GM23338 (cell line): ENCODE data around the gene S100PBP. TPM values are rescaled to one million over a fixed set of nuclear protein-coding genes. Genes with fewer than 3 reads are reported as not detected.

ENCODE experiments used
- ATAC-seq: fragments of 200-7000 bp; cut with Tn5 transposase; 3 replicates; pipeline ENCODE4 v1.9.1; 2020
- DNase-seq: peaks from one replicate; pipeline ENCODE4 v3.0.0-alpha.2; 2015; ENCODE audit warnings: low spot score
- H2AFZ ChIP-seq: fragments of 200-600 bp; sonication (generic); 2 replicates; pipeline ENCODE4 v1.8.0; 2016; ENCODE audit warnings: antibody characterized with exemption, mild to moderate bottlenecking, moderate library complexity
- H3F3A ChIP-seq: fragments of 200-600 bp; sonication (generic); replicated peaks from 2 replicates; pipeline ENCODE4 v1.8.0; 2017; ENCODE audit warnings: antibody characterized with exemption, mixed run types, low read depth
- H3K27ac ChIP-seq: fragments of 200-600 bp; sonication (generic); 2 replicates; pipeline ENCODE4 v1.6.1; 2016; ENCODE audit warnings: low read depth
- H3K27me3 ChIP-seq: fragments of 200-600 bp; sonication (generic); 2 replicates; pipeline ENCODE4 v1.8.0; 2016; ENCODE audit warnings: mild to moderate bottlenecking, mixed run types, moderate library complexity; ENCODE audit not compliant: insufficient read depth
- H3K36me3 ChIP-seq: fragments of 200-600 bp; sonication (generic); 2 replicates; pipeline ENCODE4 v1.8.0; 2016; ENCODE audit warnings: mild to moderate bottlenecking; ENCODE audit not compliant: insufficient read depth
- H3K4me1 ChIP-seq: fragments of 200-600 bp; sonication (generic); 2 replicates; pipeline ENCODE4 v1.8.0; 2016; ENCODE audit warnings: mild to moderate bottlenecking, moderate library complexity; ENCODE audit not compliant: insufficient read depth
- H3K4me2 ChIP-seq: fragments of 200-600 bp; sonication (generic); 2 replicates; pipeline ENCODE4 v1.7.1; 2017; ENCODE audit warnings: mixed run types
- H3K4me3 ChIP-seq: fragments of 200-600 bp; sonication (generic); 2 replicates; pipeline ENCODE4 v1.6.1; 2016; ENCODE audit warnings: mixed run types
- H3K79me2 ChIP-seq: fragments of 200-600 bp; sonication (generic); replicated peaks from 2 replicates; pipeline ENCODE4 v1.8.0; 2017; ENCODE audit warnings: mild to moderate bottlenecking; ENCODE audit not compliant: insufficient read depth
- H3K9me2 ChIP-seq: fragments of 200-600 bp; sonication (generic); 2 replicates; pipeline ENCODE4 v1.8.0; 2017; ENCODE audit not compliant: insufficient read depth
- H4K20me1 ChIP-seq: fragments of 200-600 bp; sonication (generic); replicated peaks from 2 replicates; pipeline ENCODE4 v1.8.0; 2017; ENCODE audit warnings: mild to moderate bottlenecking; ENCODE audit not compliant: insufficient read depth
- H3K27ac Mint-ChIP-seq: 2 replicates; pipeline ENCODE4 v1.8.0; 2020; ENCODE audit warnings: inconsistent platforms, mild to moderate bottlenecking, moderate library complexity, mixed read lengths
- H3K27me3 Mint-ChIP-seq: 3 replicates; pipeline ENCODE4 v1.8.0; 2022; ENCODE audit warnings: low read depth, mild to moderate bottlenecking, moderate library complexity, mixed read lengths, inconsistent platforms; ENCODE audit not compliant: insufficient read depth, poor library complexity
- H3K36me3 Mint-ChIP-seq: 3 replicates; pipeline ENCODE4 v1.8.0; 2021; ENCODE audit warnings: low read depth, mild to moderate bottlenecking, inconsistent platforms, moderate library complexity, mixed read lengths
- H3K4me1 Mint-ChIP-seq: 3 replicates; pipeline ENCODE4 v1.8.0; 2020; ENCODE audit warnings: mild to moderate bottlenecking, inconsistent platforms, mixed read lengths
- H3K4me3 Mint-ChIP-seq: 3 replicates; pipeline ENCODE4 v1.8.0; 2021; ENCODE audit warnings: moderate library complexity, mild to moderate bottlenecking, inconsistent platforms, mixed read lengths
- H3K9me3 Mint-ChIP-seq: 3 replicates; pipeline ENCODE4 v1.8.0; 2020; ENCODE audit warnings: moderate library complexity, mild to moderate bottlenecking, inconsistent platforms, mixed read lengths
- CREB1 ChIP-seq: fragments of 250-450 bp; sonication (Bioruptor Pico); IDR thresholded peaks from 2 replicates; pipeline ENCODE4 v1.5.0; 2020; ENCODE audit warnings: low read depth, mild to moderate bottlenecking, moderate library complexity
- ETS1 ChIP-seq: IDR thresholded peaks from 2 replicates; pipeline ENCODE4 v1.6.1; 2016; ENCODE audit warnings: antibody characterized with exemption
- EZH2 ChIP-seq: fragments of 200-600 bp; sonication (generic); IDR thresholded peaks from one replicate; pipeline ENCODE4 v1.8.0; 2017; ENCODE audit warnings: antibody characterized with exemption, mild to moderate bottlenecking, low read depth; ENCODE audit not compliant: unreplicated experiment
- EZH2phosphoT487 ChIP-seq: fragments of 200-600 bp; sonication (generic); IDR thresholded peaks from one replicate; pipeline ENCODE4 v1.8.1; 2018; ENCODE audit warnings: antibody characterized with exemption; ENCODE audit not compliant: unreplicated experiment
- JUNB ChIP-seq: IDR thresholded peaks from one replicate; pipeline ENCODE4 v1.6.1; 2016; ENCODE audit warnings: antibody characterized with exemption; ENCODE audit not compliant: unreplicated experiment
- NANOG ChIP-seq: IDR thresholded peaks from 2 replicates; pipeline ENCODE4 v1.6.1; 2016; ENCODE audit warnings: antibody characterized with exemption, borderline replicate concordance
- POLR2AphosphoS5 ChIP-seq: IDR thresholded peaks from 2 replicates; pipeline ENCODE4 v1.6.1; 2016; ENCODE audit warnings: antibody characterized with exemption, low read depth
- STAT1 ChIP-seq: IDR thresholded peaks from one replicate; pipeline ENCODE4 v1.6.1; 2016; ENCODE audit warnings: antibody characterized with exemption; ENCODE audit not compliant: unreplicated experiment
- ZNF114 ChIP-seq: fragments of 250-450 bp; sonication (Bioruptor Pico); IDR thresholded peaks from 2 replicates; pipeline ENCODE4 v1.5.0; 2020; ENCODE audit warnings: mild to moderate bottlenecking, moderate library complexity
- ZNF331 ChIP-seq: fragments of 250-450 bp; sonication (Bioruptor Pico); IDR thresholded peaks from 2 replicates; pipeline ENCODE4 v1.5.0; 2020; ENCODE audit warnings: low read depth, mild to moderate bottlenecking, moderate library complexity
- polyA plus RNA-seq: library from polyadenylated mRNA; unstranded; fragments of >200 nt; fragmentation: Nextera tagmentation; extraction: Ambion mirVana; gene quantifications from 2 replicates; pipeline ENCODE4 v1.2.1, GENCODE V29; 2016
- total RNA-seq: library from RNA; depleted of rRNA; stranded (reverse); fragments of >200 nt; shearing (Covaris generic); gene quantifications from 2 replicates; pipeline ENCODE4 v1.2.3, GENCODE V29; 2014
- TF ChIP-seq, protein P1 (sequence below), 2 experiments: fragments of 200-600 bp in 1 of 2; sonication (generic) in 1 of 2; conservative IDR thresholded peaks; 2 replicates each; pipeline versions ENCODE4 v1.5.1 to v1.6.1; 2016 to 2017; ENCODE audit warnings: antibody characterized with exemption in 2 of 2, low read depth in 2 of 2, mild to moderate bottlenecking in 2 of 2, moderate library complexity in 1 of 2
- TF ChIP-seq, protein P2 (sequence below): IDR thresholded peaks from one replicate; pipeline ENCODE4 v1.6.1; 2018; ENCODE audit warnings: antibody characterized with exemption; ENCODE audit not compliant: unreplicated experiment
- TF ChIP-seq, protein P3 (sequence below): fragments of 250-450 bp; sonication (Bioruptor Pico); IDR thresholded peaks from 2 replicates; pipeline ENCODE4 v1.5.0; 2020; ENCODE audit warnings: mild to moderate bottlenecking, moderate library complexity

The S100PBP gene
- total and polyA plus RNA-seq, 2 experiments from 2014 or later = 30.6 to 65.2 TPM

DNA sequence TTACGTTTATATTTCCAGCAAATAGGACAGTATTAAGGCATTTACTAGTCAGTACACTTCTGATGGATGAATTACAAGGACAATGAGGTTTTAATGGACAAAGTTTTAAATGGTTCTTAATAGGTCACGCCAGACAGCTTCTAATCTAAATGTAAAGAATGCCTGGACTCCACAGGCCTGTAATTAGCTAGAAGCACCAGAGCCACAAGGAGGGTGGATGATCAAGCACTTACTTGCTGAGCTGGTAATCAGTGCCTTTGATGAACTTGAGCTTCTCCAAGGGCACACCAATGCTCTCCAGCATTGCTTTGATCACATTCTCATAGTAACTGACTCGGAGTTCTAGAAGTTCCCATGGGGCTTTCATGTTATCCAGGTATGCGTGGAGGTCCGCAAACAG, 7.1 kb upstream of the S100PBP start:
- no peak overlapping the region for H3K4me3 Mint-ChIP-seq
- no peaks in the 10 kb centered on the region; the same call in 2 of the 3 replicates for H3K9me3 Mint-ChIP-seq
- H3K27ac Mint-ChIP-seq = no peak overlapping the region
- Histone ChIP-seq H3K4me1 (peaks cover 32% of the 10 kb centered on the region), H3K27ac (no peak overlapping the region), H3K9me2 (no peaks in the 10 kb centered on the region), H3K4me2 (no peak overlapping the region), H3F3A (peaks cover 9% of the 10 kb centered on the region), H3K36me3 (peaks cover 66% of the 10 kb centered on the region), H3K4me3 (no peak overlapping the region), H3K79me2 (peaks cover 100% of the 10 kb centered on the region), H4K20me1 (peaks cover 66% of the 10 kb centered on the region), H2AFZ (no peak overlapping the region), H3K27me3 (no peaks in the 10 kb centered on the region)
- H3K36me3 Mint-ChIP-seq = peaks cover 92% of the 10 kb centered on the region
- peaks cover 2% of the 10 kb centered on the region for H3K27me3 Mint-ChIP-seq
- DNase-seq (no peak), ATAC-seq (no peak)
- peaks cover 36% of the 10 kb centered on the region for H3K4me1 Mint-ChIP-seq
- TF ChIP-seq NANOG (no peak), JUNB (no peak), POLR2AphosphoS5 (no peak), EZH2phosphoT487 (no peak), EZH2 (no peak), ZNF331 (CRISPR knock-in tag) (no peak), ETS1 (no peak), ZNF114 (CRISPR knock-in tag) (no peak), STAT1 (no peak), CREB1 (no peak)
- TF ChIP-seq, protein P1, sequence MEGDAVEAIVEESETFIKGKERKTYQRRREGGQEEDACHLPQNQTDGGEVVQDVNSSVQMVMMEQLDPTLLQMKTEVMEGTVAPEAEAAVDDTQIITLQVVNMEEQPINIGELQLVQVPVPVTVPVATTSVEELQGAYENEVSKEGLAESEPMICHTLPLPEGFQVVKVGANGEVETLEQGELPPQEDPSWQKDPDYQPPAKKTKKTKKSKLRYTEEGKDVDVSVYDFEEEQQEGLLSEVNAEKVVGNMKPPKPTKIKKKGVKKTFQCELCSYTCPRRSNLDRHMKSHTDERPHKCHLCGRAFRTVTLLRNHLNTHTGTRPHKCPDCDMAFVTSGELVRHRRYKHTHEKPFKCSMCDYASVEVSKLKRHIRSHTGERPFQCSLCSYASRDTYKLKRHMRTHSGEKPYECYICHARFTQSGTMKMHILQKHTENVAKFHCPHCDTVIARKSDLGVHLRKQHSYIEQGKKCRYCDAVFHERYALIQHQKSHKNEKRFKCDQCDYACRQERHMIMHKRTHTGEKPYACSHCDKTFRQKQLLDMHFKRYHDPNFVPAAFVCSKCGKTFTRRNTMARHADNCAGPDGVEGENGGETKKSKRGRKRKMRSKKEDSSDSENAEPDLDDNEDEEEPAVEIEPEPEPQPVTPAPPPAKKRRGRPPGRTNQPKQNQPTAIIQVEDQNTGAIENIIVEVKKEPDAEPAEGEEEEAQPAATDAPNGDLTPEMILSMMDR (conservative IDR thresholded peaks at IDR 0.05; ENCODE audit: low read depth in 2 of 2) = no peak
- TF ChIP-seq, protein P2, sequence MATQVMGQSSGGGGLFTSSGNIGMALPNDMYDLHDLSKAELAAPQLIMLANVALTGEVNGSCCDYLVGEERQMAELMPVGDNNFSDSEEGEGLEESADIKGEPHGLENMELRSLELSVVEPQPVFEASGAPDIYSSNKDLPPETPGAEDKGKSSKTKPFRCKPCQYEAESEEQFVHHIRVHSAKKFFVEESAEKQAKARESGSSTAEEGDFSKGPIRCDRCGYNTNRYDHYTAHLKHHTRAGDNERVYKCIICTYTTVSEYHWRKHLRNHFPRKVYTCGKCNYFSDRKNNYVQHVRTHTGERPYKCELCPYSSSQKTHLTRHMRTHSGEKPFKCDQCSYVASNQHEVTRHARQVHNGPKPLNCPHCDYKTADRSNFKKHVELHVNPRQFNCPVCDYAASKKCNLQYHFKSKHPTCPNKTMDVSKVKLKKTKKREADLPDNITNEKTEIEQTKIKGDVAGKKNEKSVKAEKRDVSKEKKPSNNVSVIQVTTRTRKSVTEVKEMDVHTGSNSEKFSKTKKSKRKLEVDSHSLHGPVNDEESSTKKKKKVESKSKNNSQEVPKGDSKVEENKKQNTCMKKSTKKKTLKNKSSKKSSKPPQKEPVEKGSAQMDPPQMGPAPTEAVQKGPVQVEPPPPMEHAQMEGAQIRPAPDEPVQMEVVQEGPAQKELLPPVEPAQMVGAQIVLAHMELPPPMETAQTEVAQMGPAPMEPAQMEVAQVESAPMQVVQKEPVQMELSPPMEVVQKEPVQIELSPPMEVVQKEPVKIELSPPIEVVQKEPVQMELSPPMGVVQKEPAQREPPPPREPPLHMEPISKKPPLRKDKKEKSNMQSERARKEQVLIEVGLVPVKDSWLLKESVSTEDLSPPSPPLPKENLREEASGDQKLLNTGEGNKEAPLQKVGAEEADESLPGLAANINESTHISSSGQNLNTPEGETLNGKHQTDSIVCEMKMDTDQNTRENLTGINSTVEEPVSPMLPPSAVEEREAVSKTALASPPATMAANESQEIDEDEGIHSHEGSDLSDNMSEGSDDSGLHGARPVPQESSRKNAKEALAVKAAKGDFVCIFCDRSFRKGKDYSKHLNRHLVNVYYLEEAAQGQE = no peak
- TF ChIP-seq, protein P3, sequence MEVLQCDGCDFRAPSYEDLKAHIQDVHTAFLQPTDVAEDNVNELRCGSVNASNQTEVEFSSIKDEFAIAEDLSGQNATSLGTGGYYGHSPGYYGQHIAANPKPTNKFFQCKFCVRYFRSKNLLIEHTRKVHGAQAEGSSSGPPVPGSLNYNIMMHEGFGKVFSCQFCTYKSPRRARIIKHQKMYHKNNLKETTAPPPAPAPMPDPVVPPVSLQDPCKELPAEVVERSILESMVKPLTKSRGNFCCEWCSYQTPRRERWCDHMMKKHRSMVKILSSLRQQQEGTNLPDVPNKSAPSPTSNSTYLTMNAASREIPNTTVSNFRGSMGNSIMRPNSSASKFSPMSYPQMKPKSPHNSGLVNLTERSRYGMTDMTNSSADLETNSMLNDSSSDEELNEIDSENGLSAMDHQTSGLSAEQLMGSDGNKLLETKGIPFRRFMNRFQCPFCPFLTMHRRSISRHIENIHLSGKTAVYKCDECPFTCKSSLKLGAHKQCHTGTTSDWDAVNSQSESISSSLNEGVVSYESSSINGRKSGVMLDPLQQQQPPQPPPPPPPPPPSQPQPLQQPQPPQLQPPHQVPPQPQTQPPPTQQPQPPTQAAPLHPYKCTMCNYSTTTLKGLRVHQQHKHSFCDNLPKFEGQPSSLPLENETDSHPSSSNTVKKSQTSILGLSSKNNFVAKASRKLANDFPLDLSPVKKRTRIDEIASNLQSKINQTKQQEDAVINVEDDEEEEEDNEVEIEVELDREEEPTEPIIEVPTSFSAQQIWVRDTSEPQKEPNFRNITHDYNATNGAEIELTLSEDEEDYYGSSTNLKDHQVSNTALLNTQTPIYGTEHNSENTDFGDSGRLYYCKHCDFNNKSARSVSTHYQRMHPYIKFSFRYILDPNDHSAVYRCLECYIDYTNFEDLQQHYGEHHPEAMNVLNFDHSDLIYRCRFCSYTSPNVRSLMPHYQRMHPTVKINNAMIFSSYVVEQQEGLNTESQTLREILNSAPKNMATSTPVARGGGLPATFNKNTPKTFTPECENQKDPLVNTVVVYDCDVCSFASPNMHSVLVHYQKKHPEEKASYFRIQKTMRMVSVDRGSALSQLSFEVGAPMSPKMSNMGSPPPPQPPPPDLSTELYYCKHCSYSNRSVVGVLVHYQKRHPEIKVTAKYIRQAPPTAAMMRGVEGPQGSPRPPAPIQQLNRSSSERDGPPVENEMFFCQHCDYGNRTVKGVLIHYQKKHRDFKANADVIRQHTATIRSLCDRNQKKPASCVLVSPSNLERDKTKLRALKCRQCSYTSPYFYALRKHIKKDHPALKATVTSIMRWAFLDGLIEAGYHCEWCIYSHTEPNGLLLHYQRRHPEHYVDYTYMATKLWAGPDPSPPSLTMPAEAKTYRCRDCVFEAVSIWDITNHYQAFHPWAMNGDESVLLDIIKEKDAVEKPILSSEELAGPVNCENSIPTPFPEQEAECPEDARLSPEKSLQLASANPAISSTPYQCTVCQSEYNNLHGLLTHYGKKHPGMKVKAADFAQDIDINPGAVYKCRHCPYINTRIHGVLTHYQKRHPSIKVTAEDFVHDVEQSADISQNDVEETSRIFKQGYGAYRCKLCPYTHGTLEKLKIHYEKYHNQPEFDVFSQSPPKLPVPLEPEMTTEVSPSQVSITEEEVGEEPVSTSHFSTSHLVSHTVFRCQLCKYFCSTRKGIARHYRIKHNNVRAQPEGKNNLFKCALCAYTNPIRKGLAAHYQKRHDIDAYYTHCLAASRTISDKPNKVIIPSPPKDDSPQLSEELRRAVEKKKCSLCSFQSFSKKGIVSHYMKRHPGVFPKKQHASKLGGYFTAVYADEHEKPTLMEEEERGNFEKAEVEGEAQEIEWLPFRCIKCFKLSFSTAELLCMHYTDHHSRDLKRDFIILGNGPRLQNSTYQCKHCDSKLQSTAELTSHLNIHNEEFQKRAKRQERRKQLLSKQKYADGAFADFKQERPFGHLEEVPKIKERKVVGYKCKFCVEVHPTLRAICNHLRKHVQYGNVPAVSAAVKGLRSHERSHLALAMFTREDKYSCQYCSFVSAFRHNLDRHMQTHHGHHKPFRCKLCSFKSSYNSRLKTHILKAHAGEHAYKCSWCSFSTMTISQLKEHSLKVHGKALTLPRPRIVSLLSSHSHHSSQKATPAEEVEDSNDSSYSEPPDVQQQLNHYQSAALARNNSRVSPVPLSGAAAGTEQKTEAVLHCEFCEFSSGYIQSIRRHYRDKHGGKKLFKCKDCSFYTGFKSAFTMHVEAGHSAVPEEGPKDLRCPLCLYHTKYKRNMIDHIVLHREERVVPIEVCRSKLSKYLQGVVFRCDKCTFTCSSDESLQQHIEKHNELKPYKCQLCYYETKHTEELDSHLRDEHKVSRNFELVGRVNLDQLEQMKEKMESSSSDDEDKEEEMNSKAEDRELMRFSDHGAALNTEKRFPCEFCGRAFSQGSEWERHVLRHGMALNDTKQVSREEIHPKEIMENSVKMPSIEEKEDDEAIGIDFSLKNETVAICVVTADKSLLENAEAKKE = no peak
